ENCODE data around the gene PDIA2. TPM values are rescaled to one million over a fixed set of nuclear protein-coding genes. Genes with fewer than 3 reads are reported as not detected.

Gene PDIA2
- total RNA-seq, 1 donor from 2014 or later: 11.8 TPM

DNA sequence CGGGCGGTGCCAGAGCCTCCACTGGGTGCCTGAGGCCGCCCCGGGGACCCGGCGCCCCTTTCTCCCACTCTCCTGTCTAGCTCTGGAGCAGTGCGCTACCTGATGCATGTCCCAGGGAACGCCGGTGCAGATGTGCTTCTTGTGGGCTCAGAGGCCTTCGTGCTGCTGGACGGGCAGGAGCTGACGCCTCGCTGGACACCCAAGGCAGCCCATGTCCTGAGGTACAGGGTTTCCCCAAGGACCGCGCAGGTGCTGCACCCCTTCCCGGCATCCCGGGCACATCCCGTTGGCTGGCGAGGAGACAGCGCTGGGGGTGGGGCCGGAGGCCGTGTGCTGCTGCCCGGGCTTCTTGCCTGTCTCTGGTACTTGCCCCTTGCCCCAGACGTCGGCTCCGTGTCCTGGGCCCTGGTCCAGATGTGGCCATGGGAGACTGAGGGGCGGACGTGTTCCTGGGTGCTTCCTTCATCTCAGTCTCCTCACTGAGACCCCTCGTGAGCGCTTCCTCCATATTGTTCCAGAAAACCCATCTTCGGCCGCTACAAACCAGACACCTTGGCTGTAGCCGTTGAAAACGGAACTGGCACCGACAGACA is 19.7 kb upstream of the PDIA2 start:
- Mint-ChIP-seq H3K27me3 (ENCODE audit: unreplicated experiment) (peaks cover 6% of the 10 kb centered on the region), H3K4me3 (ENCODE audit: unreplicated experiment) (no peak overlapping the region), H3K4me1 (ENCODE audit: low read depth, unreplicated experiment) (peaks cover 6% of the 10 kb centered on the region), H3K36me3 (ENCODE audit: unreplicated experiment) (peaks cover 5% of the 10 kb centered on the region), H3K9me3 (ENCODE audit: unreplicated experiment) (peaks cover 11% of the 10 kb centered on the region), H3K27ac (ENCODE audit: unreplicated experiment) (no peak overlapping the region)
- TF ChIP-seq CTCF (IDR thresholded peaks at IDR 0.05; ENCODE audit: partially characterized antibody, unreplicated experiment): no peak
- no peak for DNase-seq

- peaks cover 5% of the 10 kb centered on the region for H3K4me1 Mint-ChIP-seq (ENCODE audit: low read depth, unreplicated experiment)
- H3K4me3 Mint-ChIP-seq (ENCODE audit: unreplicated experiment): no peak overlapping the region
- peaks cover 5% of the 10 kb centered on the region for H3K36me3 Mint-ChIP-seq (ENCODE audit: unreplicated experiment)
- H3K27me3 Mint-ChIP-seq (ENCODE audit: unreplicated experiment): peaks cover 9% of the 10 kb centered on the region
- no peak for DNase-seq
- TF ChIP-seq CTCF (IDR thresholded peaks at IDR 0.05; ENCODE audit: partially characterized antibody, unreplicated experiment): no peak
- no peak overlapping the region for H3K27ac Mint-ChIP-seq (ENCODE audit: unreplicated experiment)
- H3K9me3 Mint-ChIP-seq (ENCODE audit: unreplicated experiment): peaks cover 13% of the 10 kb centered on the region
Measured at GRCh38 chr16:263944-264343, 19.0 kb upstream of the PDIA2 start.

- no peak for DNase-seq
- TF ChIP-seq CTCF (IDR thresholded peaks at IDR 0.05; ENCODE audit: partially characterized antibody, unreplicated experiment): no peak
- H3K36me3 Mint-ChIP-seq (ENCODE audit: unreplicated experiment): peaks cover 5% of the 10 kb centered on the region
Measured at GRCh38 chr16:264440-264951, 18.5 kb upstream of the PDIA2 start.

GRCh38 chr16:265002-265529 is 17.9 kb upstream of the PDIA2 start:
- H3K4me3 Mint-ChIP-seq (ENCODE audit: unreplicated experiment): no peak overlapping the region
- no peak for TF ChIP-seq CTCF (IDR thresholded peaks at IDR 0.05; ENCODE audit: partially characterized antibody, unreplicated experiment)
- peaks cover 5% of the 10 kb centered on the region for H3K36me3 Mint-ChIP-seq (ENCODE audit: unreplicated experiment)
- no peaks in the 10 kb centered on the region for H3K4me1 Mint-ChIP-seq (ENCODE audit: low read depth, unreplicated experiment)
- peaks cover 13% of the 10 kb centered on the region for H3K9me3 Mint-ChIP-seq (ENCODE audit: unreplicated experiment)
- H3K27me3 Mint-ChIP-seq (ENCODE audit: unreplicated experiment): peaks cover 11% of the 10 kb centered on the region
- DNase-seq: no peak
- H3K27ac Mint-ChIP-seq (ENCODE audit: unreplicated experiment): no peak overlapping the region

More at GRCh38 chr16:264440-264951, 18.5 kb upstream of the PDIA2 start:
- Mint-ChIP-seq H3K4me1 (ENCODE audit: low read depth, unreplicated experiment) (no peaks in the 10 kb centered on the region), H3K27ac (ENCODE audit: unreplicated experiment) (no peak overlapping the region), H3K4me3 (ENCODE audit: unreplicated experiment) (no peak overlapping the region), H3K27me3 (ENCODE audit: unreplicated experiment) (peaks cover 9% of the 10 kb centered on the region), H3K9me3 (ENCODE audit: unreplicated experiment) (peaks cover 13% of the 10 kb centered on the region)

DNA sequence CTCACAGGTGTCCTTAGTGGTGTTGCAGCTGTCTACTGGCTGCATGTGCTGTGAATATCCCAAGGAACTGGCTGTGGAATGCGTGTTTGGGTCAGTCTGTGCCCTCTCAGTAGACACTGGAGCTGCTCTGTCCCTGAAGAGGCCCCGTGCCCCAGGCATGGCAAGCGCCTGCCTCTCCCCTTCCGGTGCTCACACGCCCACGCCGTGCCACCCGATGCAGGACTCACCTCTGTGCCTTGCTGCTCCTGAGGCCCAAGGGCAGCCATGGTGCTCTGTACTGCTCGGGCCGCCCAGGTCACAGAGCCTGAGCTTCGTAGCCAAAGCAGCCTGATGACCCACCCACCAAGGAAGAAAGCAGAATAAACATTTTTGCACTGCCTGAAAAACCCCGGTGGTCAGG is 17.3 kb upstream of the PDIA2 start:
- Mint-ChIP-seq H3K27ac (ENCODE audit: unreplicated experiment) (no peak overlapping the region), H3K27me3 (ENCODE audit: unreplicated experiment) (peaks cover 11% of the 10 kb centered on the region), H3K4me3 (ENCODE audit: unreplicated experiment) (no peak overlapping the region), H3K4me1 (ENCODE audit: low read depth, unreplicated experiment) (no peaks in the 10 kb centered on the region), H3K9me3 (ENCODE audit: unreplicated experiment) (peaks cover 13% of the 10 kb centered on the region), H3K36me3 (ENCODE audit: unreplicated experiment) (peaks cover 1% of the 10 kb centered on the region)
- no peak for TF ChIP-seq CTCF (IDR thresholded peaks at IDR 0.05; ENCODE audit: partially characterized antibody, unreplicated experiment)
- no peak for DNase-seq
